KG1 (cell line): ENCODE data around the gene SELL.
"Not testable (repeated sequence)": the region's sequence is repeated elsewhere in the genome, so short reads cannot be mapped to it uniquely, and the experiment has no call there.

Experiments used
- DNase-seq: peaks from one replicate; lab custom pipeline; 2025; lab: John Stamatoyannopoulos, UW

SELL gene

DNA sequence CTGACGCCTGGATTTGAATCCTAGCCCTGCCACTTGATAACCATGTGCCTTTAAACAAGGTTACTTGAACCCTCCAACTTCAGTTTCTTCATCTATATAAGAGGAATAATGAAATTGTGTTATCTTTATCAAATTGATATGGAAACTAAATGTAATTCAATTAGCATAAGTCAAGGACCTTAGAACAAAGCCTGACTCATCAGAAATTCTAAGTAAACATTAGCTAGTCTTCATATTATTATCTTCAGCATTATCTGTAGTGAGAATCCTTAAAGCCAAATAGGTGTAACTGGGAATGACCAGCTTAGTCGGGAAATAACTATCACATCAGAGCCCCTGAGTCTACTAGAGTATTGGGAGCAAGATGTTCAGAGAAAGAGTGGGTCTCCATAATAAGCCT is 6.6 kb downstream of the SELL start:
- no peak for DNase-seq

DNA sequence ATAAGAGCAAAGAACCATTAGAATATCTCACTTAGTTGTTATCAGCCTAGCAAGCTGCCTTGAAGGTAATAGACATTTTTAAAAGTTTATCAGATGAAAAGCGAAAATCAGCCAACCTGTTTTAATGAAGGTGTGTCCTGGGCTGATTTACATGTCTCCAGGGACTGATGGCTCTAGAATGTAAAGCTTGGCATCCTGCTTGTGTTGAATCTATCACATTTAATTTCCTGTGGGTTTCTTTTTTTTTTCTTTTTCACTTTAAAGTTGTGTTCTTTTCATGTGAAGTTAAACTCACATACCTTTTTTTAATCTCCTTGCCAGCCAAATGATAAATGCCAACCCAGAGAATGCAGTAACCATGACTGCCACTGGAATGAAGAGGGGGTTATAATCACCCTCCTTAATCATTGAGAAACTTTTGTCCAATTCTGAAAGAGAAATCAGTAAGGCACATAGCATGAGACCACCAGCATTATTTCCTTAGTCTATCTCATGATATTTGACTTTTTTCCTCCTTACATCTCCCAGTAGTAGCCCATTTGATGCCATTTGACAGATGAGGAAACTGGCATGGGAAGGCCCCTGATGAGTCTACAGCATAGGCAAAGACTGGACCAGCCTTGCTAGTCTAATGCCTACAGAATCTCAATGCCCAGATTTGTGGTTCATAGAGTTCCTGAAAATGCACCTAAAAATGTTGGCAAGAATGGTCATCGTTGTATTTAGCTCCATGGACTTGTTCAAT is 10.0 kb downstream of the SELL start:
- no peak for DNase-seq

DNA sequence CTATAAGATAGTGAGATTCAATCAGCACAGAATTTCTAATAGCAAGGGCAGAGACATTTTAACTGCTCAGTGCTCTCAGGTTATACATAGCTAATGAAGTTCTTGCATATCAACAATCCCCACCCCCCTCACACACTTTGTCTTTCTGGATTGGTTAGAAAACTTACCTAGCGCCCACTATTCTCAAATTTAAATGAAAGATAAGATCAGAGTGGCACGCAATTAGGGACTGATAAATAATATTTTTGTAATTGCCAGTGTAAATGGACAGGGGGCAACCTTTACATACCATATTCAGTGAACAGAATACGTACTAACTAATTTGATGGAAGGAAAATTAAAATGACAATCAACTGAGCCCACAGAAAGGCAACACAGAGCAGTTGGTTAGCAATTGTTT is 11.7 kb downstream of the SELL start:
- no peak for DNase-seq

DNA sequence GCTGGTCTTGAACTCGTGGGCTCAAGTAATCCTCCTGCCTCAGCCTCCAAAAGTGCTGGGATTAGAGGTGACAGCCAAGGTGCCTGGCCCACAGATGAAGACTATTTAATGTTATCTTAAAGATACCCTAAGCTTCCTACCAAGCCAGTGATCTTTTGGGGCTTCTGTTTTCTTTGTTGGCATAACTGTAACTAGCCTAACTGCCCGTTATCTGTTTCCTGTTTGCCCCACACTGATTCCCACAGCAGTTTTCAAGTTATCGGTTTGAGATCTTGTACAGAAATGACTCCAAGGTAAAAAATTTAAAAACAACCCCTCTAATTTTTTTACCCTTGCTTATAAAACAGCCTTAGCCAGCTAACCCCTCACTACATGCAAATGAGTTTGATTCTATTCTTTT is 12.4 kb downstream of the SELL start:
- DNase-seq: no peak

DNA sequence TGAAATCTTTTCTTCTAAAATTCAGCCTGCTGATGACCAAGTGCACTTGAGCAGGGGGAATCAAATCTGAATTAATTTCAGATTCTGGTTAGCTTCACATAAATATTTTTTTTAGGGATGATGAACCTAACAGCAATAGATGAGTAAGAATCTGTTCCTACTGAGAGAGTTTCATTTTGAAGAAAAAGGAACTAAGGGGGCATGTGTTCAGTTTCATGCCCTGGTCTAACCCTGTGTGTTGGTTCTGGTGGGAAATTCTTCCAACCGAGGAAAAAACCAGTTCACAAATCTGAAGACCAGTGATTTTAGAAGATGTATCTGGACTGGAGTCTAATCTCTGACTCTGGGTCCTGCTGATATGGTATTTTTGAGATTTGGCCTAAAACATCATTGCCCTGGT is 13.7 kb downstream of the SELL start:
- DNase-seq: no peak

DNA sequence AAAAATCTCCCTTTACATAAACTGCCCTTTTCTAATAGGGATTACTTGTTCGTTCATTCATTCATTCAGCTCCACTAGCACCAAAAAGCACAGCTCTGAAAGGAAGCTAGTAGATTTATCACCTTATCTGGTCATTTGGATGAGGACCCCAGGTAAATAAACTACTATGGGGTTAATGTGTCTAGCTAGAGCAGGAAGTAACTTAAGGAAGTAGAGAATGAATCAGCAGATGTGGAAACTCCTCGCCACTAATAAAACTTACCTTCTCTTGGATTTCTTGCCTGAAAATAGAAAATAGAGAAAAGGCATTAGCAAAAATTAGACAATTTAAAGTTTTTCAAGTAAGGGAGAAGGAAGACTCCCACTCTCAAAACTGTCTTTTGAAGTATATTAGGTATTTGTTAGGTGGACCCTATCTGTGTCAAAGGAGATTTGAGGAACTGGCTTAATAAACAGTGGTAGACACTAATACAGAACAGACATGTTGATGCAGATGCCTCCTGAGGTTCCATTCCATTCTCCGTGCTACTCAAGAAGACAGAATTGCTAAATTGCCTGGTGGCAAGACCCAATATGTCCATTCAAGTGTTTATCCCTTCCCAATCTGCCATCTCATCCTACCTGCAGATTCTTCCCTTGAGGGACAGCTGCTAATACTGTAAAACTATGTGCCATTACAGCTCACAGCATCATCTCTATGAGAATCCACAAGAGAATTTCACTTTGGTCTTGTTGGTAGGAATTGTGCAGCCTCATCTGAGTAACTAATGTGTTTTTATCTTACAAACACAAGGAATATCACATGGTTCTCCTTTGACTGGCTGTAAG is 14.9 kb downstream of the SELL start:
- no peak for DNase-seq

DNA sequence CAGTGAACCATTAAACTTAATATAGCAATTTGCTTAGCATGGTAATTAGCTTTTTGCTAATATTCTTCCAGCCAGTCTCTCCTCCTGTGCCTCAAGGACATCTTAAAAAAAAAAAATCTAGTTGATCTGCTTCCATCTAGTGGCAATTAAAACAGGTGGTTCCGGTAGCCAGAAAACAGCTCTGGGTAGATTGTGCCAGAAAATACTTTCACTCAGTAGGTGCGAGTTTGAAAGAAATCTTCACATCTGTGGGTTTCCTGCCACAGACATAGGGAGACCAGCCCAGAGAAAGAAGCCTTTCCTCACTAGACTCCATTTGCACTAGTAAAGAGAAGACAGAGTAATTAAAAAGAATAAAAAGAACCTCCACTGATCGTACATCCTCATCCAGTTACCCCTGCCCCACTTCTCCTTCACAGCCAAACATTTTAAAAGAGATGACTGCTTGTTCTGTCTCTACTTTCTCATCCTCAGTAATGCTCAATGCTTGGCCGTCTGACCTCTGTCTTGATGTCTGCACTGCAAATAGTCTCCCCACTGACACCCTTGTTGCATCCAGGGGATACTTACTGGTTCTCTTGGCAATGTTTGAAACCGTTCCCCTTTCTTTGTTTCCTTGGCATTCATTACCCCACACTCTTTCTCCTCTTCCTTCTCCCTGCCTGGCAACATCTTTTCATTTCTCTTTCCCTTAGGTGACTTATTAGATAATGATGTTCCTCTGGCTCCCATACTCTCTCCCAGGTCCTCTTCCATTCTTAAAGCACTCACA is 16.9 kb downstream of the SELL start:
- DNase-seq: peak; percentile 61

DNA sequence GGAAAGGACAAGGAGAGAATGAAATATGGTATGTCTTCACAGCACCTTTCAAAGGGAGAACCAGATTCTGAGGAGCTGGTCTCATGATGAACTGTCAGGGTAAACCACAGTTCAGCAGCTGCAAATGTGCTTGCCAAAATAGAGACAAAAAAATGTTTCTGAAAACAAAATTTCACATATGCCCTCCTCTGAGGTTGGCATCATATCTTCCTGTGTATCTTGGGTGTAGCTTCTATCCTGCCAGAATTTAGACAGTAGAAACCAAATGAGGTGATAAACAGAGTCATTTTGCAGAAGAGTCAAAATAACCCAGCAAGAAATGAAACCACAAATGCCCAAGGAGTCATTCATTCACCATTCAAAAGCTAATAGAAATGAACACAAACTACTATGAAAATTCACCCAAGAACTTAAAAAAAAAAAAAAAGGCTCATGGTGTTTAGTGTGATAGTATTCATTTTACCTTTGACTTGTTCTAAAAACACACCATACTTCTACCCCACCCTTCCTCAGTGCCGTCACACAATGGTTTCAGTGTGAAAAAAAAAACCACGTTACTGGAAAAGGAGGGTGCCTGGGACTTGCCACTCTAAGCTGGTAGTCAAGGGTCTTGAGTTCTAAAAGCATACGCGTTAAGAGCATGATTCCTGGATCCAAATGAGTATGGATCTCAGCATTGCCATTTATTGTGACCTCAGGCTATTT is 18.5 kb downstream of the SELL start:
- DNase-seq: peak; percentile 29

DNA sequence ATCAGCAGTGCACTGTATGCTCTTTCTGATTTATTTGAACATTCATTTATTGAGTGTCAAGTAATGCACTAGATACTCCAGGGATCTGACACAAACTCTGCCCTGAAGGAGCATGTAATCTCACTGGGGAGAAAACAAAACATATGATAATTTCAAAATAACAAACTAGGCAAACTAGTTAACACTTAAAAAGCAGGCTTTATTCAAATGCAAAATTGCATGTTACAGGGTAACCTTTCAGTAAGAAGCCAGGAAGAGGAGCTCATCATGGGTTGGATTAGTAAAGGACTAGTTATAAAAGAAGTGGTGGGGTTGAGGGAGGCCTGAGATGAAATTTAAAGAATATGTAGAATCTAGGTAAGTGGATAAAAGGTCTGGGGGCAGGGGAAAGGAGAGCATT is 20.9 kb downstream of the SELL start:
- no peak for DNase-seq

DNA sequence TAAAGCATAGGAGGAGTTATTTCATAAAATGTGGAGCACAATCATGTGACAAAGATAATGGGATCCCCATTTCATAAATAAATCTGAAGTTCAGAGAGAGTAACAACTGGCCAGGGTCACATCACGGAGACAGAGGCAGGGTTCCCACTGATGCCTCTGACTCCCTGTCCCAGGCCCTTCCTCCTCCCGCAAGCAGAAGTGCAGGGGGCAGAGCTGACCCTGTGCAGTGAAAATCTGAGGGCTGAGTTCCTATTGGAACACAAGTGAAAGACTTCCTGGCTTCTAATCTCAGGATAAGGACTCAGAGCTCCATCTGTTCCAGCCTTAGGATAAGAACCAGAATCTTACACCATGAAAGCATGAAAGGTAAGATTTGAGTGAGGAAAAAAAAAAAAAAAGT is 22.0 kb downstream of the SELL start:
- no peak for DNase-seq

DNA sequence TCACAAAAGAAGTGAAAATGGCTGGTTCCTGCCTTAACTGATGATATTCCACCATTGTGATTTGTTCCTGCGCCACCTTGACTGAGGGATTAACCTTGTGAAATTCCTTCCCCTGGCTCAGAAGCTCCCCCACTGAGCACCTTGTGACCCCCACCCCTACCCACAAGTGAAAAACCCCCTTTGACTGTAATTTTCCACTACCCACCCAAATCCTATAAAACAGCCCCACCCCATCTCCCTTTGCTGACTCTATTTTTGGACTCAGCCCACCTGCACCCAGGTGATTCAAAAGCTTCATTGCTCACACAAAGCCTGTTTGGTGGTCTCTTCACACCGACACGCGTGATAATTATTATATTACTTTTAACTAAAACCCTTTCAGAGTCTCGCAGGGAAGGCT is 23.0 kb downstream of the SELL start:
- not testable (repeated sequence) for DNase-seq

DNA sequence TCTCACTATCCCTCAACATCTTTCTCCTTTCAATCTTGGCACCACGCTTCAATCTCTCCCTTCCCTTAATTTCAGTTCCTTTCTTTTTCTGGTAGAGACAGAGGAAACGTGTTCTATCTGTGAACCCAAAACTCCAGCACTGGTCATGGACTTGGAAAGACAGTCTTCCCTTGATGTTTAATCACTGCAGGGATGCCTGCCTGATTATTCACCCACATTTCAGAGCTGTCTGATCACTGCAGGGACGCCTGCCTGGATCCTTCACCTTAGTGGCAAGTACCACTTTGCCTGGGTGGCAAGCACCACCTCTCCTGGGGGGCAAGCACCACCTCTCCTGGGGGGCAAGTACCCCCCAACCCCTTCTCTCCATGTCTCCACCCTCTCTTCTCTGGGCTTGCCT is 27.8 kb downstream of the SELL start:
- no peak for DNase-seq

DNA sequence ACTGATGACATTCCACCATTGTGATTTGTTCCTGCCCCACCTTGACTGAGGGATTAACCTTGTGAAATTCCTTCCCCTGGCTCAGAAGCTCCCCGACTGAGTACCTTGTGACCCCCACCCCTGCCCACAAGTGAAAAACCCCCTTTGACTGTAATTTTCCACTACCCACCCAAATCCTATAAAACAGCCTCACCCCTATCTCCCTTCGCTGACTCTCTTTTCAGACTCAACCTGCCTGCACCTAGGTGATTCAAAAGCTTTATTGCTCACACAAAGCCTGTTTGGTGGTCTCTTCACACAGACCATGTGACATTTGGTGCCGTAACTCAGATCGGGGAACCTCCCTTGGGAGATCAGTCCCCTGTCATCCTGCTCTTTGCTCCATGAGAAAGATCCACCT is 28.3 kb downstream of the SELL start:
- DNase-seq: not testable (repeated sequence)

DNA sequence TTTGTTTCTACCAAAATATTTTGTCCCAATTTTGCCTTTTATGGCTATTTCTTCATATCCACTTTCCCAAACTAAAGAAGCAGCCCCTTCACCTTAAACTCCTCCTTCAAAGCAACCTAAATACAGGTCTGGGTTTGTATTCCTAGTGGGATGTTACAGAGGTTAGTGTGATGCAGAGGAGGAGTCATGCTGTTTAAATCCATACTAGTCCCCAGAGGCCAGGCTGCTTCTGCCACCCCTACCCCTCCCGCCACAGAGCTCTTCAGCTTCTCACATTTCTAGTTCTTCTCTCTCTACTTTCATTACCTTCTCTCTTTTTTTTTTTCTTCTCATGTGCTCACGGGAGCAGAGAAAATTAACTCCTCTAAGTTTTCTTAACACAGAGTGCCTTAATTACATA is 29.3 kb downstream of the SELL start:
- no peak for DNase-seq

DNA sequence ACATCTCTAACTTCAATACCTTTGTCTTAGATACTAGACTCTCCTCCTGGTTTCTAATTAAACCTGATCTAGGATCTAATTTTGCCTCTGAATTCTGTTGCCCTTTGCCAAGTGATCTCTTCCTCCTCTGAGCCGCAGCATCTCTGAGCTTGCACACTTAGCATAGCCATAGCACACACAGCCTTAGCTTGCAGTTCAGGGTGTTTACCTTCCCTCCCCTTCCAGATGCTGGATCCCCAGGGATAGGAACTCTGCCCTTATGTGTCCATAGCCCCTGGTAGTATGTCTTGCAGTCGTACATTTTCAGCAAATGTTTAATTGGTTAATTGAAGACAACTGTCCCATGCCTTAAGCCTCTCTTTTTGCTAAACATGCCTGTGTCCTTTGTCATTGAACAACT is 30.3 kb downstream of the SELL start:
- DNase-seq: no peak

DNA sequence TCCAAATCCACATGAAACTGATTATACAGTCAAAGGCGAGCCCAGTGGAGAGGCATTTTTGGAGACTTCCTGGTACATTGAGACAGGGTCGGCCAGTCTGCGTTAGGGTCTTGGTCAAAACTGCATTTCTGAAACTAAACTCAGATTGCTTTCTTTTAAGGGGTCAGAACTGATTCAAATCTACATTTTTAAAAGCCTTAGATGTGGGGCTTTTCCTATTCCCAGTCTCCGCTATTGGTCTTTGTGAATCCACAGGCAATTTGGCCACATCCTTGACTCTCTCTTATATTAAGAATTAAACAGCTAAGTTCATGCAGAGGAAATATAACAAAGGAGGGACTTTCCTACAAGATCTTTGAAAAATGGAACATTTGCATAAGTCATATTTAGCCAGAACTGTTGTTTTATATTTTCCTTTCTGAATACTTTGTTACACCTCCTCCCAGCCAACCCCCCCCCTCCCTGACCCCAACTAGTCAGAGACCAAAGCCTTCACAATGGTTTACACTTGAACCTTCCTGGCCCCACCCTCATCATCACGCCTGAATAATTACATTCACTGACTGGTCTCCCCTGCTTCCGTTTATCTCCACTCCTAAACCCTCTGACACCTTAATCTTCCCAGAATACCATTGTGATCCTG is 30.9 kb downstream of the SELL start:
- DNase-seq: no peak

DNA sequence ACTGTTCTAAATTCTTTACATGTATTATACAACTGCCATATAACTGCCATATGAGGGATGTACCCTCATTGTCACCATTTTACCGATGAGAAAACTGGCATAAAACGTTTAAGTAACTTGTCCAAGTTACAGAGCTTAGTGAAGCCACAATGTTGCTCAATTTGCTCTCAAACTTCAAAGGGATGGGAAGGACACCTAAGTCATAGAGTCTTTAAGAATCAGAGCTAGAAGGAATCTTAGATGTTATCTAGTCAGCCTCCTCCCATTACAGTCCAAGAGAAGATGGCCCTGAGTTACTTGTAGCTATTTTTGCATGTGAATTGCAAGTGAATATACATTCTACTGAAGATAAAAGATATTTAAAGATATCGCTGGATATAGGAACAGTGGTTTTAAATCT is 31.7 kb downstream of the SELL start:
- DNase-seq: no peak

DNA sequence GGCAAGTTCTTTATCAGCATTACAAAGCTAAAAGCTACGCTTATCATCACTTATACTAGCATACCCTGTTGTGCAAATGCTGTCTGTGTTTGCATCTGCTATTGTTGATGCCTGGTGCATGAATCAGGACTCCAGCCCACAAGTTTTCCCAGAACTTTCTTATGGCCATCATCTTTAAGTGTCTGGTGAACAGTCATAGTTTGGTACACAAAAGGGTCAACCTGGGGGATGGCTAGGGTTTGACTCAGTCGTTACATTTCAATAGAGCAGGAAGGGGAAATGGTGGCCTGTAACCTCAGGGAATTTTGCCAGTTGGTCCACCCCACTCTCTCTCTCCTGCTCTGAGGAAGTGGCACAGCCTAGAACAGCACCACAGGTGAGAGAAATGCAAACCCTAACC is 35.4 kb downstream of the SELL start:
- DNase-seq: no peak

DNA sequence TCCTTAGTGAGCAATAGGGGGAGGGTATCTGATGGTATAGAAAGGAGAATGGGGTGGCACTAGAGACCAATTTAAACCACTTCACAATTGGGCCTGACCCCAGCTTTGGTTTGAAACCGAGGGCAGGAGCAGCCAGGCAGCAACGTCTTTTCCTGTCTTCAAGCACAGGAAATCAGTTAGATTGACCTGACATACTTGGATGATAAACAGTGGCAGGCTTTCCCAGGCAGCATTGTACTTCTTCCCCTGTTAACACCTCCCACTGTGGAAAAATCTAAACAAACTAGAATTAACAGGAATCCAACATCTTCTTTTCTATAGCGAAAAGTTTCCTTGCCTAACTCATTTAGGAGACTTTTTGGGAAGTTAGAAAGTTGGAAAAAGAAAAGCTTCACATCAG is 40.6 kb downstream of the SELL start:
- DNase-seq: no peak

DNA sequence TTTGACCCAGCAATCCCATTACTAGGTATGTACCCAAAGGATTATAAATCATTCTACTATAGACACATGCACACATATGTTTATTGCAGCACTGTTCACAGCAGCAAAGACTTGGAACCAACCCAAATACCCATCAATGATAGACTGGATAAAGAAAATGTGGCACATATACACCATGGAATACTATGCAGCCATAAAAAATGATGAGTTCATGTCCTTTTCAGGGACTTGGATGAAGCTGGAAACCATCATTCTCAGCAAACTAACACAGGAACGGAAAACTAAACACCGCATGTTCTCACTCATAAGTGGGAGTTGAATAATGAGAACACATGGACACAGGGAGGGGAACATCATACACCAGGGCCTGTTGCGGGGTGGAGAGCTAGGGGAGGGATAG is 41.2 kb downstream of the SELL start:
- not testable (repeated sequence) for DNase-seq

DNA sequence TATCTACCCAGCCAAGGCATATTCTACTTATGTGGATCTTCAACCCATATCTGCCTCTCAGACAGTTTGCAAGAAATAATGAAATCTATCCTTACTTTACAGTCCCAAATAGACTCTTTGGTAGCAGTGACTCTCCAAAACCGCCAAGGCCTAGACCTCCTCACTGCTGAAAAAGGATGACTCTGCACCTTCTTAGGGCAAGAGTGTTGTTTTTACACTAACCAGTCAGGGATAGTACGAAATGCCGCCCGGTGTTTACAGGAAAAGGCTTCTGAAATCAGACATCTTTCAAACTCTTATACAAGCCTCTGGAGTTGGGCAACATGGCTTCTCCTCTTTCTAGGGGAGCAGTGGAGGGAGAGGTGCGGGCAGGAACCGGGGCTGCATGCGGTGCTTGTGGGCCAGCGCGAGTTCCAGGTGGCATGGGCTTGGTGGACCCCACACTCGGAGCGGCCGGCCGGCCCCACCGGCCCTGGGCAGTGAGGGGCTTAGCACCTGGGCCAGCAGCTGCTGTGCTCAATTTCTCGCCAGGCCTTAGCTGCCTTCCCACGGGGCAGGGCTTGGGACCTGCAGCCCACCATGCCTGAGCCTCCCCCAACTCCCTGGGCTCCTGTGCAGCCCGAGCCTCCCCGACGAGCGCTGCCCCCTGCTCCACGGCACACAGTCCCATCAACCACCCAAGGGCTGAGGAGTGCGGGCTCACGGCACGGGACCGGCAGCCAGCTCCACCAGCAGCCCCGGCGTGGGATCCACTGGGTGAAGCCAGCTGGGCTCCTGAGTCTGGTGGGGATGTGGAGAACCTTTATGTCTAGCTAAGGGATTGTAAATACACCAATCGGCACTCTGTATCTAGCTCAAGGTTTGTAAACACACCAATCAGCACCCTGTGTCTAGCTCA is 43.5 kb downstream of the SELL start:
- not testable (repeated sequence) for DNase-seq
